SHP77 treated with DMSO at 0.1 percent for 48 hours (cell line): Measurements from ENCODE around the gene FUT7.

Source experiments
- DNase-seq: peaks from one replicate; lab custom pipeline; 2025; lab: John Stamatoyannopoulos, UW

The FUT7 gene

GRCh38 chr9:136982232-136983051 is 49.4 kb downstream of the FUT7 start, which contains the start of gene LCNL1:
TSS of gene LCNL1 (plus strand) at chr9:136982993. CDS start at chr9:136983587, 594 bp downstream.
- DNase-seq: no peak

GRCh38 chr9:136981588-136982231 is 50.2 kb downstream of the FUT7 start:
- DNase-seq: no peak

GRCh38 chr9:136980669-136981478 is 51.0 kb downstream of the FUT7 start:
- no peak for DNase-seq
